NOMO-1 treated with dmso at 0.1 percent for 144 hours (cell line): ENCODE measurements around the gene FBXL7.

Experiments used
- DNase-seq: peaks from one replicate; lab custom pipeline; 2025; ENCODE audit not compliant: unreplicated experiment; lab: John Stamatoyannopoulos, UW

The FBXL7 gene

GRCh38 chr5:15538516-15538915, 38.5 kb downstream of the FBXL7 start:
- no peak for DNase-seq

GRCh38 chr5:15539951-15540350, 40.0 kb downstream of the FBXL7 start:
- no peak for DNase-seq

- DNase-seq = no peak
These were observed 44.1 kb downstream of the FBXL7 start for GRCh38 chr5:15544039-15544438.

- no peak for DNase-seq
These were observed 45.1 kb downstream of the FBXL7 start for GRCh38 chr5:15545082-15545481.

GRCh38 chr5:15547261-15547839, 47.4 kb downstream of the FBXL7 start:
- no peak for DNase-seq

GRCh38 chr5:15549961-15550360, 50.0 kb downstream of the FBXL7 start:
- no peak for DNase-seq

GRCh38 chr5:15550502-15551112, 50.6 kb downstream of the FBXL7 start:
- DNase-seq = no peak

- no peak for DNase-seq
These were observed 51.1 kb downstream of the FBXL7 start for GRCh38 chr5:15551113-15551504.

GRCh38 chr5:15554542-15554941, 54.6 kb downstream of the FBXL7 start:
- no peak for DNase-seq

GRCh38 chr5:15555176-15555575, 55.2 kb downstream of the FBXL7 start:
- no peak for DNase-seq

GRCh38 chr5:15558240-15558639, 58.3 kb downstream of the FBXL7 start:
- no peak for DNase-seq

GRCh38 chr5:15558681-15559080, 58.7 kb downstream of the FBXL7 start:
- no peak for DNase-seq

GRCh38 chr5:15560421-15560820, 60.4 kb downstream of the FBXL7 start:
- DNase-seq = no peak

GRCh38 chr5:15564523-15564922, 64.5 kb downstream of the FBXL7 start:
- DNase-seq = no peak

GRCh38 chr5:15564957-15565356, 65.0 kb downstream of the FBXL7 start:
- no peak for DNase-seq

GRCh38 chr5:15566306-15566705, 66.3 kb downstream of the FBXL7 start:
- no peak for DNase-seq

- DNase-seq = no peak
These were observed 66.8 kb downstream of the FBXL7 start for GRCh38 chr5:15566789-15567188.

- DNase-seq = no peak
These were observed 70.5 kb downstream of the FBXL7 start for GRCh38 chr5:15570491-15570890.

- no peak for DNase-seq
These were observed 71.1 kb downstream of the FBXL7 start for GRCh38 chr5:15571081-15571480.

GRCh38 chr5:15571618-15572017, 71.6 kb downstream of the FBXL7 start:
- no peak for DNase-seq

- no peak for DNase-seq
These were observed 73.6 kb downstream of the FBXL7 start for GRCh38 chr5:15573590-15573989.

GRCh38 chr5:15574128-15574527, 74.1 kb downstream of the FBXL7 start:
- no peak for DNase-seq

GRCh38 chr5:15574806-15575325, 74.9 kb downstream of the FBXL7 start:
- DNase-seq = no peak
